Neural crest cell (in vitro differentiated cells): ENCODE data around the gene RIT1. TPM values are rescaled to one million over a fixed set of nuclear protein-coding genes. Genes with fewer than 3 reads are reported as not detected.
A peak's percentile ranks its signal among the peaks of the same experiment; 100 is the strongest.

ENCODE experiments used
- DNase-seq: peaks from one replicate; pipeline ENCODE4 v3.0.0; 2021; ENCODE audit warnings: low read depth, mixed read lengths, low spot score
- H3K27ac Mint-ChIP-seq: one replicate; pipeline ENCODE4 v1.8.0; 2021; ENCODE audit warnings: mild to moderate bottlenecking, mixed read lengths; ENCODE audit not compliant: unreplicated experiment
- H3K27me3 Mint-ChIP-seq: 2 replicates; pipeline ENCODE4 v1.8.0; 2021; ENCODE audit warnings: low read depth, mild to moderate bottlenecking, mixed read lengths
- H3K36me3 Mint-ChIP-seq: 2 replicates; pipeline ENCODE4 v1.8.0; 2021; ENCODE audit warnings: low read depth, mild to moderate bottlenecking, mixed read lengths
- H3K4me1 Mint-ChIP-seq: 2 replicates; pipeline ENCODE4 v1.8.0; 2021; ENCODE audit warnings: mixed read lengths
- H3K4me3 Mint-ChIP-seq: one replicate; pipeline ENCODE4 v1.8.0; 2021; ENCODE audit warnings: mild to moderate bottlenecking, mixed read lengths
- H3K9me3 Mint-ChIP-seq: 2 replicates; pipeline ENCODE4 v1.8.0; 2021; ENCODE audit warnings: mixed read lengths
- CTCF ChIP-seq: fragments of 200-600 bp; sonication (generic); conservative IDR thresholded peaks from 2 replicates; pipeline ENCODE4 v1.5.0; 2021; ENCODE audit warnings: antibody characterized with exemption, mild to moderate bottlenecking
- total RNA-seq: library from RNA; stranded (reverse); gene quantifications from 2 replicates; pipeline ENCODE4 v1.2.1, GENCODE V29; 2021

The RIT1 gene
- total RNA-seq, 1 donor from 2014 or later: 34.5 TPM

GRCh38 chr1:155944444-155944799 is 33.3 kb upstream of the RIT1 start:
- no peak for TF ChIP-seq CTCF
- H3K9me3 Mint-ChIP-seq: no peaks in the 10 kb centered on the region
- no peak overlapping the region for H3K27ac Mint-ChIP-seq
- H3K27me3 Mint-ChIP-seq: no peaks in the 10 kb centered on the region
- H3K36me3 Mint-ChIP-seq: no peaks in the 10 kb centered on the region
- no peak overlapping the region for H3K4me3 Mint-ChIP-seq
- peaks cover 25% of the 10 kb centered on the region for H3K4me1 Mint-ChIP-seq
- DNase-seq: no peak

DNA sequence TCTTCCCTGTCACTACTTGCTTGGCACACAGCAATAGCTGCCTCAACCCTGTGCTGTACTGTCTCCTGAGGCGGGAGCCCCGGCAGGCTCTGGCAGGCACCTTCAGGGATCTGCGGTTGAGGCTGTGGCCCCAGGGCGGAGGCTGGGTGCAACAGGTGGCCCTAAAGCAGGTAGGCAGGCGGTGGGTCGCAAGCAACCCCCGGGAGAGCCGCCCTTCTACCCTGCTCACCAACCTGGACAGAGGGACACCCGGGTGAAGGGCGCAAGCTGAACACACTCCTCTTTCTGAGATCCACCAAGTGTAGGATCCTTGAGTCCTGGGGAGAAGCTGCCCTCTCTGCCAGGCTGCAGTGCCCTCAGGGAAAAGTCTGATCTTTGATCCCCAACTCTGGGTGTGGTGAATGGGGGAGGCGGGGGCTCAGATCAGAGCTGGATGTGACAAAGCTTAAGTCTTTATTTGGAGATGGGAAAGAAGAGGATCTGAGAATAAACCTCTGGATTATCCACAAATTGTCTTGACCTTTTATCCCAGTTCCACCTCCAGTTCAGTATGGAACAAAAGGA is 31.5 kb upstream of the RIT1 start:
- Mint-ChIP-seq H3K4me1 (peaks cover 31% of the 10 kb centered on the region), H3K9me3 (no peaks in the 10 kb centered on the region), H3K27me3 (no peaks in the 10 kb centered on the region), H3K36me3 (no peaks in the 10 kb centered on the region), H3K4me3 (peak overlapping the region; percentile 23), H3K27ac (no peak overlapping the region)
- DNase-seq: no peak
- no peak for TF ChIP-seq CTCF

- no peaks in the 10 kb centered on the region for H3K9me3 Mint-ChIP-seq
- peaks cover 31% of the 10 kb centered on the region for H3K4me1 Mint-ChIP-seq
- H3K27me3 Mint-ChIP-seq: no peaks in the 10 kb centered on the region
- H3K27ac Mint-ChIP-seq: no peak overlapping the region
- H3K36me3 Mint-ChIP-seq: no peaks in the 10 kb centered on the region
- no peak for TF ChIP-seq CTCF
- DNase-seq: no peak
- peak overlapping the region; percentile 5 for H3K4me3 Mint-ChIP-seq
Measured at GRCh38 chr1:155941845-155942531, 30.8 kb upstream of the RIT1 start.

DNA sequence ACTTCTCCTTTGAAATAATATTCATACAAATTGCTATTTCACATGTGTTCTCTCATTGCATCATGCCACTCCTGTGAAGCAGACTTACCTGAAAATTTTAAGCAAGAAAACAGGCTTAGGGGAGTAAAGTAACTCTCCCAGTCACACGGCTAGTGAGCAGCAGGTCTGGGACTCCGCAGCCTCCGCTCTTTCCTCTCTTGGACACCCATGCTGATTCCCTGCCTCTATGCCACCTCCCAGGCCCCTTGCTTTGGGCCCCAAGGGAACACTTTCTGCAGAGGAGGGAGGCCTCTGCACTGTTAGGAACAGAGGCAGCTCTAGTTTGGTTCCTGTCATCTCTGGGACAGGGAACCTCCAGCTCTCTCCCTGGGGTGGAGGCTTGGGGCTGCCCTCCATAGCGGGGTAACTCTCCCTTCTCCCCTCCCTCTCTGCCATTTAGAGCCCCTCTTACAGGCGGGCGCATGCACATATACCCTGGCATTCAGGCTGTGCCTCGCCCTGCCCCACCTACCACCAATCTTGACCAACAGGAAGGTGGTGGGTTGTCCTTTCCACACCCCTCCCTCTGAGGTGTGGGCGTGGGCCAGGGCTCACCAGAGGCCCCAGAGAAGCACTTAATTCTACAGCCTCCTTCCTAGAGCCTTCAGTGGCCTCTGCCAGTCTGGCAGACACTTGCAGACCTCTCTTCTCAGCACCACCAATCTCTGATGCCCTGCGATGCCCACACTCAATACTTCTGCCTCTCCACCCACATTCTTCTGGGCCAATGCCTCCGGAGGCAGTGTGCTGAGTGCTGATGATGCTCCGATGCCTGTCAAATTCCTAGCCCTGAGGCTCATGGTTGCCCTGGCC is 30.1 kb upstream of the RIT1 start, which contains the start of gene RXFP4:
TSS of gene RXFP4 (plus strand) at position 646 of the 852 bp plus-strand sequence. CDS start at position 718, 72 bp downstream.
- Mint-ChIP-seq H3K9me3 (no peaks in the 10 kb centered on the region), H3K4me1 (peaks cover 29% of the 10 kb centered on the region), H3K4me3 (peak within 1 kb of the TSS; percentile 70), H3K27me3 (no peaks in the 10 kb centered on the region), H3K36me3 (no peaks in the 10 kb centered on the region), H3K27ac (peak within 1 kb of the TSS; percentile 91)
- TF ChIP-seq CTCF: no peak
- DNase-seq: no peak

DNA sequence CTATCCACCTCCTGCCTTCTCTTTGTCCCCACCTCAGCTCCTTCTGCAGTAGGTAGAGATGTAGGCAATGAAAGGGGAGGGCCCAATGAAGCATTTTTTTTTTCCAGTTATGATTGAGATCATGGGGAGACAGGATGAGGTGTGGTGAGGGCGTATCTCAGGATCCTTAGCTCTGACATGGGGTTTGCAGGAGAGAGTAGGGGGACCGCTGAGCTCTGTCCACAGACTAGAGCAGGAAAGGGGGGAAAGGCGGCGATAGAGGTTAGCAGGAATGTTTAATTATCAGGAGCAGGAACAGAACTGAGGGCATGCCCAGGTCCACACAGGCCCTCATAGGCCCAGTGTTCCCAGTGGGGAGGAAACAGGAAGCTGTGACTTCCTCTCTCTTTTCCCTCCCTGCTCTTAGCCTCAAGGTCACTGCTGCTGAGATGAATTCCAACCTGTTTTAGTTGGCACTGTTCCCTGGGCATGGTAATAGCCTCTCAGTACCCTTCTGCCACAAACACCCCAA is 29.4 kb upstream of the RIT1 start:
- no peaks in the 10 kb centered on the region for H3K9me3 Mint-ChIP-seq
- peaks cover 31% of the 10 kb centered on the region for H3K4me1 Mint-ChIP-seq
- H3K27me3 Mint-ChIP-seq: no peaks in the 10 kb centered on the region
- H3K4me3 Mint-ChIP-seq: peak overlapping the region; percentile 70
- peak overlapping the region; percentile 91 for H3K27ac Mint-ChIP-seq
- no peak for TF ChIP-seq CTCF
- DNase-seq: no peak
- no peaks in the 10 kb centered on the region for H3K36me3 Mint-ChIP-seq
